CD14-positive monocyte (primary cell): ENCODE measurements around the gene GAL3ST2. TPM values are rescaled to one million over a fixed set of nuclear protein-coding genes. Genes with fewer than 3 reads are reported as not detected.
A peak's percentile ranks its signal among the peaks of the same experiment; 100 is the strongest.

Experiments used
- DNase-seq, 3 donors: peaks; one replicate each; pipeline ENCODE4 v3.0.0-alpha.2; 2011 to 2022
- H2AFZ ChIP-seq: 2 replicates; pipeline ENCODE4 v1.6.0; 2012; ENCODE audit warnings: mild to moderate bottlenecking, low read depth, low read length, inconsistent platforms; ENCODE audit not compliant: insufficient read depth, poor library complexity, severe bottlenecking
- H3K27ac ChIP-seq, 2 donors: 1 replicate in 1 of 2; 2 replicates in 1 of 2; pipeline ENCODE4 v1.5.1; 2012 to 2013; ENCODE audit warnings: low read length in 2 of 2, control low read depth in 1 of 2, inconsistent platforms in 1 of 2, low read depth in 1 of 2, mild to moderate bottlenecking in 1 of 2
- H3K27me3 ChIP-seq, 2 donors: one replicate each; pipeline versions ENCODE4 v1.6.0 to v1.6.1; 2011 to 2013; ENCODE audit warnings: low read length in 2 of 2; ENCODE audit not compliant: control insufficient read depth in 2 of 2, insufficient read depth in 2 of 2
- H3K36me3 ChIP-seq, 2 donors: replicated peaks in 1 of 2; 1 replicate in 1 of 2; 2 replicates in 1 of 2; pipeline versions ENCODE4 v1.5.1 to v1.6.1; 2012 to 2013; ENCODE audit warnings: low read length in 2 of 2, control low read depth in 1 of 2, inconsistent platforms in 1 of 2, mild to moderate bottlenecking in 1 of 2; ENCODE audit not compliant: insufficient read depth in 2 of 2, control insufficient read depth in 1 of 2
- H3K4me1 ChIP-seq, 2 donors: 1 replicate in 1 of 2; 2 replicates in 1 of 2; pipeline versions ENCODE4 v1.5.1 to v1.6.1; 2012 to 2013; ENCODE audit warnings: low read length in 2 of 2, control low read depth in 1 of 2, inconsistent platforms in 1 of 2, mild to moderate bottlenecking in 1 of 2, moderate library complexity in 1 of 2; ENCODE audit not compliant: insufficient read depth in 2 of 2, control insufficient read depth in 1 of 2
- H3K4me2 ChIP-seq: replicated peaks from 2 replicates; pipeline ENCODE3; 2012; ENCODE audit warnings: low read length, moderate library complexity, mild to moderate bottlenecking; ENCODE audit not compliant: poor library complexity, severe bottlenecking; ENCODE audit errors: extremely low read depth
- H3K4me3 ChIP-seq, 3 experiments: fragments of 200-600 bp in 1 of 3; sonication (generic) in 1 of 3; replicated peaks in 1 of 3; 1 replicate in 2 of 3; 2 replicates in 1 of 3; pipeline ENCODE4 v1.5.1; 2011 to 2013; ENCODE audit warnings: low read length in 3 of 3, mild to moderate bottlenecking in 3 of 3, control low read depth in 2 of 3, low read depth in 2 of 3, inconsistent platforms in 1 of 3, moderate library complexity in 1 of 3
- H3K79me2 ChIP-seq: 2 replicates; pipeline ENCODE4 v1.6.0; 2012; ENCODE audit warnings: mild to moderate bottlenecking, control low read depth, inconsistent platforms, low read length, moderate library complexity; ENCODE audit not compliant: insufficient read depth
- H3K9ac ChIP-seq: 2 replicates; pipeline ENCODE4 v1.6.0; 2017; ENCODE audit warnings: low read length, mild to moderate bottlenecking; ENCODE audit not compliant: insufficient read depth, poor library complexity, severe bottlenecking
- H3K9me3 ChIP-seq, 2 donors: replicated peaks in 1 of 2; 1 replicate in 1 of 2; 2 replicates in 1 of 2; pipeline versions ENCODE4 v1.5.1 to v1.6.1; 2012 to 2013; ENCODE audit warnings: low read length in 2 of 2, control low read depth in 1 of 2; ENCODE audit not compliant: control insufficient read depth in 1 of 2, insufficient read depth in 1 of 2
- H4K20me1 ChIP-seq: 2 replicates; pipeline ENCODE4 v1.6.0; 2012; ENCODE audit warnings: mild to moderate bottlenecking, low read length, control low read depth, moderate library complexity; ENCODE audit not compliant: insufficient read depth
- H3K27ac Mint-ChIP-seq, 7 donors: one replicate each; pipeline ENCODE4 v1.8.0; 2020; ENCODE audit warnings: mild to moderate bottlenecking in 7 of 7, mixed read lengths in 7 of 7, moderate library complexity in 6 of 7, inconsistent platforms in 2 of 7
- H3K27me3 Mint-ChIP-seq, 3 donors: one replicate each; pipeline ENCODE4 v1.8.0; 2021 to 2022; ENCODE audit warnings: low read depth in 3 of 3, mild to moderate bottlenecking in 3 of 3, mixed read lengths in 3 of 3, moderate library complexity in 3 of 3, inconsistent platforms in 1 of 3
- H3K36me3 Mint-ChIP-seq, 2 donors: one replicate each; pipeline ENCODE4 v1.8.0; 2020; ENCODE audit warnings: mixed read lengths in 2 of 2, inconsistent platforms in 1 of 2, mild to moderate bottlenecking in 1 of 2
- H3K4me1 Mint-ChIP-seq: one replicate; pipeline ENCODE4 v1.8.0; 2020; ENCODE audit warnings: mild to moderate bottlenecking, mixed read lengths
- H3K4me3 Mint-ChIP-seq, 2 donors: one replicate each; pipeline ENCODE4 v1.8.0; 2020; ENCODE audit warnings: mild to moderate bottlenecking in 2 of 2, mixed read lengths in 2 of 2, moderate library complexity in 1 of 2
- H3K9me3 Mint-ChIP-seq, 7 donors: one replicate each; pipeline ENCODE4 v1.8.0; 2020 to 2022; ENCODE audit warnings: mixed read lengths in 7 of 7, mild to moderate bottlenecking in 6 of 7, moderate library complexity in 6 of 7, inconsistent platforms in 2 of 7
- WGBS: methylation state at CpG from one replicate; pipeline ENCODE4 v1.1.5; 2013; ENCODE audit warnings: missing lambda C conversion rate; ENCODE audit not compliant: insufficient coverage; 5-methylcytosine and 5-hydroxymethylcytosine counted together
- intact Hi-C, 2 donors: fragments of 100-400 bp; cut with micrococcal nuclease; formaldehyde crosslinking; loops; one replicate each; pipeline versions ENCODE4 v1.15.0 to v1.15.1; 2023
- polyA plus RNA-seq, 3 donors: library from polyadenylated mRNA; depleted of rRNA in 1 of 3; unstranded in 2 of 3; stranded (reverse) in 1 of 3; fragments of 300-500 nt in 2 of 3; fragments of >200 nt in 1 of 3; fragmentation: Illumina TruSeq in 2 of 3; gene quantifications; 1 replicate in 2 of 3; 2 replicates in 1 of 3; pipeline ENCODE4 v1.2.3, GENCODE V29; 2012 to 2021
- TF ChIP-seq, protein P1 (sequence below): fragments of 200-600 bp; IDR thresholded peaks from one replicate; pipeline ENCODE4 v1.8.0; 2022; ENCODE audit warnings: antibody characterized with exemption, mild to moderate bottlenecking

The GAL3ST2 gene
- polyA plus RNA-seq, 3 donors, result not detected

DNA sequence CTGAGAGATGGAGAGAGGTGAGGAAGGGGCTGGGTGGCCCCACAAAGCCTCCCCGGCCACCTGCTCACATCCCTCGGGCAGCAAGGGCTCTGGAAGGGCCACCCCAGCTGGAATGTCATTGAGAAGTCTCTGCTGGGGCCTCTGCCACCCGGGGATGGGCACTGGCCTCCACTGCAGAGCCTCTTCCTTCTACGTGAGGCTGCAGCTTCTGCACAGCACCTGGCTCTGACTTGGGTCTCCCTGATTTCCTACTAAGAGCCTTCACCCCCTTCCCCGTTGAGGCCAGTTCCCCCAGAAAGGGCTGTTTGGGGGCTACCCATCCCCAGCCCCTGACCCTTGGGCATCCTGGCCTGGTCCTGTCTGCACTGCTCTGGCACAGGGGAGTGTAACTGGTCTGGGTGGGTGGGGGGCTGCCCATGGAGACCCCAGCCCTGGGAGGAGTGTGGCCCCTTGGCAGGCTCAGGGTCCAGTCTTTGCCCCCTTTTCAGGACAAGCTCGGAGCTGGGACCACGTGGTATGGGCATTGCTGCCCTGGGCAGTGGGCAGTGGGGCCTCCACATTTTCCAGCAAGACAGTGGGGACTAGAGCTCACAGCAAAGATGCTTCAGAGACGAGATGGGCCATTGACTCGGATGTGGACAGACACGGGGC is 76.5 kb downstream of the GAL3ST2 start:
- intact Hi-C loops, result no loop called here
- Histone ChIP-seq H3K36me3 (no peaks in the 10 kb centered on the region), H3K4me3 (no peak overlapping the region), H3K27ac (no peak overlapping the region), H3K79me2 (no peaks in the 10 kb centered on the region), H3K4me1 (no peaks in the 10 kb centered on the region), H3K4me2 (no peak overlapping the region), H4K20me1 (no peaks in the 10 kb centered on the region), H3K9me3 (no peaks in the 10 kb centered on the region), H2AFZ (no peak overlapping the region), H3K9ac (no peak overlapping the region), H3K27me3 (no peaks in the 10 kb centered on the region)
- no peaks in the 10 kb centered on the region for H3K4me1 Mint-ChIP-seq
- peaks cover 0 to 3% (median 0%) of the 10 kb centered on the region in 7 donors for H3K9me3 Mint-ChIP-seq
- 95% methylated on average over 8 of the region's 10 CpGs for WGBS
- H3K36me3 Mint-ChIP-seq, result no peaks in the 10 kb centered on the region
- H3K4me3 Mint-ChIP-seq, result no peak overlapping the region
- TF ChIP-seq, protein P1, sequence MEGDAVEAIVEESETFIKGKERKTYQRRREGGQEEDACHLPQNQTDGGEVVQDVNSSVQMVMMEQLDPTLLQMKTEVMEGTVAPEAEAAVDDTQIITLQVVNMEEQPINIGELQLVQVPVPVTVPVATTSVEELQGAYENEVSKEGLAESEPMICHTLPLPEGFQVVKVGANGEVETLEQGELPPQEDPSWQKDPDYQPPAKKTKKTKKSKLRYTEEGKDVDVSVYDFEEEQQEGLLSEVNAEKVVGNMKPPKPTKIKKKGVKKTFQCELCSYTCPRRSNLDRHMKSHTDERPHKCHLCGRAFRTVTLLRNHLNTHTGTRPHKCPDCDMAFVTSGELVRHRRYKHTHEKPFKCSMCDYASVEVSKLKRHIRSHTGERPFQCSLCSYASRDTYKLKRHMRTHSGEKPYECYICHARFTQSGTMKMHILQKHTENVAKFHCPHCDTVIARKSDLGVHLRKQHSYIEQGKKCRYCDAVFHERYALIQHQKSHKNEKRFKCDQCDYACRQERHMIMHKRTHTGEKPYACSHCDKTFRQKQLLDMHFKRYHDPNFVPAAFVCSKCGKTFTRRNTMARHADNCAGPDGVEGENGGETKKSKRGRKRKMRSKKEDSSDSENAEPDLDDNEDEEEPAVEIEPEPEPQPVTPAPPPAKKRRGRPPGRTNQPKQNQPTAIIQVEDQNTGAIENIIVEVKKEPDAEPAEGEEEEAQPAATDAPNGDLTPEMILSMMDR, result no peak
- DNase-seq, result no peak
- peak overlapping the region in 2 of 7 donors; percentile 54 to 78 for H3K27ac Mint-ChIP-seq
- peaks cover 0 to 11% (median 0%) of the 10 kb centered on the region in 3 donors for H3K27me3 Mint-ChIP-seq

Other genes with a start within 250 kb of the GAL3ST2 start
- gene BOK, start 218.1 kb upstream of the GAL3ST2 start, polyA plus RNA-seq, result under 1 TPM in 1 of 3 donors, not detected in 2; 0.05 TPM
- gene THAP4, start 139.7 kb upstream of the GAL3ST2 start, polyA plus RNA-seq, result 10 to 100 TPM; 15.1 to 25.9 (median 16.3) TPM
- 100 to 1,000 TPM in 1 of 3 donors, 10 to 100 TPM in 2; 54.5 to 202 (median 58.9) TPM for gene ATG4B, start 139.1 kb upstream of the GAL3ST2 start, polyA plus RNA-seq
- 10 to 100 TPM; 13.0 to 23.5 (median 18.7) TPM for gene DTYMK, start 90.0 kb upstream of the GAL3ST2 start, polyA plus RNA-seq
- gene ING5, start 74.8 kb upstream of the GAL3ST2 start, polyA plus RNA-seq, result 10 to 100 TPM in 1 of 3 donors, 1 to 10 TPM in 2; 6.5 to 29.5 (median 6.6) TPM
- 10 to 100 TPM in 1 of 3 donors, 1 to 10 TPM in 2; 1.0 to 57.1 (median 1.1) TPM for gene D2HGDH, start 42.2 kb upstream of the GAL3ST2 start, polyA plus RNA-seq
- 1 to 10 TPM in 1 of 3 donors, under 1 TPM in 2; 0.26 to 2.6 (median 0.99) TPM for gene NEU4, start 32.4 kb downstream of the GAL3ST2 start, polyA plus RNA-seq
- under 1 TPM in 1 of 3 donors, not detected in 2; 0.08 TPM for gene PDCD1, start 82.1 kb downstream of the GAL3ST2 start, polyA plus RNA-seq
- under 1 TPM in 1 of 3 donors, not detected in 2; 0.03 TPM for gene RTP5, start 92.9 kb downstream of the GAL3ST2 start, polyA plus RNA-seq